HG03521 (cell line): ENCODE results near the gene WDR3.
"Not testable (repeated sequence)": the region's sequence is repeated elsewhere in the genome, so short reads cannot be mapped to it uniquely, and the experiment has no call there.

Source experiments
- ATAC-seq: cut with Tn5 transposase; IDR thresholded peaks from one replicate; pipeline ENCODE4 v1.9.1; 2021; ENCODE audit warnings: mild to moderate bottlenecking, moderate library complexity; ENCODE audit not compliant: unreplicated experiment

WDR3 gene

GRCh38 chr1:117929343-117930172, at the start of gene WDR3, which contains the start of gene GDAP2:
TSS of gene WDR3 (plus strand) at chr1:117929739. CDS start at chr1:117933320, 3,581 bp downstream.
TSS of gene GDAP2 (minus strand) at chr1:117929621. CDS start at chr1:117920357, 9,264 bp downstream.
- ATAC-seq: peak; percentile 94

- no peak for ATAC-seq
Observed at GRCh38 chr1:117883616-117884015, 45.9 kb upstream of the WDR3 start.

GRCh38 chr1:117886101-117886795, 43.3 kb upstream of the WDR3 start:
- ATAC-seq: no peak

GRCh38 chr1:117890452-117890851, 39.1 kb upstream of the WDR3 start:
- no peak for ATAC-seq

GRCh38 chr1:117892512-117892911, 37.0 kb upstream of the WDR3 start:
- no peak for ATAC-seq

GRCh38 chr1:117894078-117894477, 35.5 kb upstream of the WDR3 start:
- ATAC-seq: no peak

- ATAC-seq: peak; percentile 81
Observed at GRCh38 chr1:117895482-117896114, 33.9 kb upstream of the WDR3 start.

GRCh38 chr1:117897551-117897950, 32.0 kb upstream of the WDR3 start:
- ATAC-seq: no peak

GRCh38 chr1:117899801-117900200, 29.7 kb upstream of the WDR3 start:
- ATAC-seq: no peak

- no peak for ATAC-seq
Observed at GRCh38 chr1:117902944-117903343, 26.6 kb upstream of the WDR3 start.

- no peak for ATAC-seq
Observed at GRCh38 chr1:117904485-117904884, 25.1 kb upstream of the WDR3 start.

- ATAC-seq: no peak
Observed at GRCh38 chr1:117905019-117905418, 24.5 kb upstream of the WDR3 start.

GRCh38 chr1:117911051-117911450, 18.5 kb upstream of the WDR3 start:
- ATAC-seq: no peak

- ATAC-seq: no peak
Observed at GRCh38 chr1:117919376-117919775, 10.2 kb upstream of the WDR3 start.

- no peak for ATAC-seq
Observed at GRCh38 chr1:117921991-117922390, 7.5 kb upstream of the WDR3 start.

- not testable (repeated sequence) for ATAC-seq
Observed at GRCh38 chr1:117922717-117923116, 6.8 kb upstream of the WDR3 start.

GRCh38 chr1:117925981-117926380, 3.6 kb upstream of the WDR3 start:
- no peak for ATAC-seq

GRCh38 chr1:117928881-117929342, 627 bp upstream of the WDR3 start:
- peak; percentile 25 for ATAC-seq

GRCh38 chr1:117930173-117930447, 571 bp downstream of the WDR3 start:
- ATAC-seq: no peak

- no peak for ATAC-seq
Observed at GRCh38 chr1:117930484-117930883, 945 bp downstream of the WDR3 start.

- ATAC-seq: no peak
Observed at GRCh38 chr1:117932576-117932975, 3.0 kb downstream of the WDR3 start.

- no peak for ATAC-seq
Observed at GRCh38 chr1:117933769-117934168, 4.2 kb downstream of the WDR3 start.
